C4-2B (cell line): ENCODE results near the gene APC2.

Experiments used
- H3K27ac ChIP-seq: fragments of 450-650 bp; 2 replicates; pipeline ENCODE4 v1.5.1; 2017
- CTCF ChIP-seq: fragments of 450-650 bp; conservative IDR thresholded peaks from 2 replicates; pipeline ENCODE4 v1.5.1; 2017; ENCODE audit warnings: mild to moderate bottlenecking
- ZFX ChIP-seq: fragments of 450-650 bp; IDR thresholded peaks from 2 replicates; pipeline ENCODE4 v1.6.1; 2017

Gene APC2

GRCh38 chr19:1465191-1466016 lies 15.5 kb downstream of the APC2 start:
- H3K27ac ChIP-seq, result no peak overlapping the region
- TF ChIP-seq ZFX (no peak), CTCF (no peak)

GRCh38 chr19:1466018-1466460 lies 16.1 kb downstream of the APC2 start:
- no peak overlapping the region for H3K27ac ChIP-seq
- TF ChIP-seq CTCF (no peak; the same call in 1 of the 2 replicates), ZFX (no peak)

GRCh38 chr19:1466461-1467214 lies 16.7 kb downstream of the APC2 start:
- TF ChIP-seq ZFX, result no peak
- no peak for TF ChIP-seq CTCF
- H3K27ac ChIP-seq, result peak overlapping the region; percentile 92

- TF ChIP-seq ZFX (no peak), CTCF (no peak; the same call in 1 of the 2 replicates)
These were observed 17.2 kb downstream of the APC2 start for GRCh38 chr19:1467215-1467489.

GRCh38 chr19:1467490-1468273 lies 17.8 kb downstream of the APC2 start:
- TF ChIP-seq CTCF, result no peak
- TF ChIP-seq ZFX, result no peak
- H3K27ac ChIP-seq, result peak overlapping the region; percentile 92

More at GRCh38 chr19:1467215-1467489, 17.2 kb downstream of the APC2 start:
- H3K27ac ChIP-seq, result peak overlapping the region; percentile 92

GRCh38 chr19:1468274-1468820 lies 18.4 kb downstream of the APC2 start:
- H3K27ac ChIP-seq, result peak overlapping the region; percentile 92
- TF ChIP-seq ZFX, result peak; percentile 91
- TF ChIP-seq CTCF, result no peak
